ENCODE measurements around the gene C1QA. TPM values are rescaled to one million over a fixed set of nuclear protein-coding genes. Genes with fewer than 3 reads are reported as not detected.

The C1QA gene
- total RNA-seq, 2 donors from 2014 or later: not detected

DNA sequence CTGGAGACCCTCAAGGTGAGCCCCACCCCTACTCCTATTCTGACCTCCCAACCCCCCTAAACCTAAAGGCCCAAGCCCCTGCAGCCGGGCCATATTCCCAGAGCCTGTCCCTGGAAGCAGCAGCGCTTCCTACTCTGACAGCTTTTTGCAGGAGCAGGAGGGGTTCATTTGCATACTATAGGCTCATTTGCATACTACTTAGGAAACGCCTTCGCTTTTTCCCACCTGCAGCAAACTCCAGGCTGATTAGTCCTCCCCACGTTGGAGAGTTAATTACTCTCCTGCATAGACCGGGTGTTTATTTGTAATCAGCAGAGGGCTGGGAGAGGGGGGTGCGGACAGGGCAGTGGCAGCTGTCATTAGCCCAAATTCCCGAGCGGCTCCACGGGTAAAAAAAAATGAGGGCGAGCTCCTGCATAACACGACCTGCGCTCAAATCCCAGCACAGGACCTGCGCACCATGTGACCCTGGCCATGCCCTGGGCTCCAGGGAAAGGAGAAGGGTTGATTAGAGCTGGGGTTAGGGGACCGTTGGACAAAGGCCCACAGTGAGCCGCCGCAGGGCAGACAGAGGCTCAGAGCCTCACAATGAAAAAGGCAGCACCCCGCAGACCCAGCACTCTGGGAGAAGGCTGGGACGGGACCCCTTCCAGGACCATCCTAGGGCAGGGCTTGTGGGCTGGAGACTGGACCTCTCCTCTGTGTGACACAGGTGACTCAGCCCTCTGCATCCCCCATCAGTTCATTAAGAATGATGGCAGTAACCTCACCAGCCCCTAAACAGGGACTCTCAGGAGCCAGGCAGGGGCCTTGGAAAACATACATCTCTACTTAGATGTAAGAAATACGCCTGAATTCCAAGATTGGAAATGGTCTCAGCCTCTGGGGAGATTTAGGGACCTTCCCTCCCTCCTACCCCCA, 9.9 kb upstream of the C1QA start:
- Histone ChIP-seq H3K9me3 (ENCODE audit: control insufficient read depth, low read length) (no peaks in the 10 kb centered on the region), H3K4me3 (ENCODE audit: low read length) (no peak overlapping the region), H3K9ac (ENCODE audit: extremely low read depth, low read length, poor library complexity, severe bottlenecking) (no peak overlapping the region), H3K27me3 (ENCODE audit: control insufficient read depth, insufficient read depth, low read length, poor library complexity, severe bottlenecking) (no peaks in the 10 kb centered on the region), H3K4me1 (ENCODE audit: control insufficient read depth, insufficient read depth, low read length) (peaks cover 4% of the 10 kb centered on the region), H3K36me3 (ENCODE audit: control insufficient read depth, insufficient read depth, low read length) (no peaks in the 10 kb centered on the region), H3K27ac (ENCODE audit: low read depth, low read length) (no peak overlapping the region)
- 32 to 33% methylated on average over 14 to 20 of the region's 20 CpGs for WGBS, 2 experiments (ENCODE audit: insufficient coverage in 1 of 2, insufficient read length in 1 of 2)
- Mint-ChIP-seq H3K4me3 (no peak overlapping the region), H3K27ac (no peak overlapping the region), H3K9me3 (no peaks in the 10 kb centered on the region), H3K36me3 (ENCODE audit: low read depth) (no peaks in the 10 kb centered on the region), H3K27me3 (ENCODE audit: insufficient read depth) (peaks cover 4% of the 10 kb centered on the region), H3K4me1 (peaks cover 29% of the 10 kb centered on the region)
- TF ChIP-seq, protein P1, sequence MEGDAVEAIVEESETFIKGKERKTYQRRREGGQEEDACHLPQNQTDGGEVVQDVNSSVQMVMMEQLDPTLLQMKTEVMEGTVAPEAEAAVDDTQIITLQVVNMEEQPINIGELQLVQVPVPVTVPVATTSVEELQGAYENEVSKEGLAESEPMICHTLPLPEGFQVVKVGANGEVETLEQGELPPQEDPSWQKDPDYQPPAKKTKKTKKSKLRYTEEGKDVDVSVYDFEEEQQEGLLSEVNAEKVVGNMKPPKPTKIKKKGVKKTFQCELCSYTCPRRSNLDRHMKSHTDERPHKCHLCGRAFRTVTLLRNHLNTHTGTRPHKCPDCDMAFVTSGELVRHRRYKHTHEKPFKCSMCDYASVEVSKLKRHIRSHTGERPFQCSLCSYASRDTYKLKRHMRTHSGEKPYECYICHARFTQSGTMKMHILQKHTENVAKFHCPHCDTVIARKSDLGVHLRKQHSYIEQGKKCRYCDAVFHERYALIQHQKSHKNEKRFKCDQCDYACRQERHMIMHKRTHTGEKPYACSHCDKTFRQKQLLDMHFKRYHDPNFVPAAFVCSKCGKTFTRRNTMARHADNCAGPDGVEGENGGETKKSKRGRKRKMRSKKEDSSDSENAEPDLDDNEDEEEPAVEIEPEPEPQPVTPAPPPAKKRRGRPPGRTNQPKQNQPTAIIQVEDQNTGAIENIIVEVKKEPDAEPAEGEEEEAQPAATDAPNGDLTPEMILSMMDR (conservative IDR thresholded peaks at IDR 0.05): no peak
- DNase-seq: peak; percentile 70

DNA sequence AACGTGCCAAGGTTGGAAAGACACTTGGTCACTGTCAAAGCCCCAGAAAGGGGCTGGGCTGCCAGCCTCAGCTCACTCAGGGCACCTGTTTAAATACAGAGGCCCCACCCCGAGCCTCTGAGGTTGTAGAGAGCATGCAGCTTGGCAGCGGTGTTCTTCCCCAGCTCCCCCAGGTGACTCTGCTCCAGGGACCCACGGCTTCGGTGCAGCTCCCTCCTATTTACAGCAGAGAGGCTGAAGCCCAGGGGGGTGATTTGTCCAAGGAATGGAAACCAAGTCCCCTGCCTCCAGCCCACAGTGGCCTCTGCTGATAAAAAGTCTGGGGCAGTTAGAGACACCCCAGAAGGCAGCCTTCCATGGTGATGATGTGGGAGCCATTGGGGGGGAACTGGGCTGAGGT, 9.1 kb upstream of the C1QA start:
- H3K4me3 ChIP-seq (ENCODE audit: low read length): no peak overlapping the region
- H3K9ac ChIP-seq (ENCODE audit: extremely low read depth, low read length, poor library complexity, severe bottlenecking): no peak overlapping the region
- Mint-ChIP-seq H3K27ac (no peak overlapping the region), H3K9me3 (no peaks in the 10 kb centered on the region), H3K36me3 (ENCODE audit: low read depth) (no peaks in the 10 kb centered on the region), H3K27me3 (ENCODE audit: insufficient read depth) (peaks cover 4% of the 10 kb centered on the region), H3K4me3 (no peak overlapping the region), H3K4me1 (peaks cover 32% of the 10 kb centered on the region)
- no peaks in the 10 kb centered on the region for H3K27me3 ChIP-seq (ENCODE audit: control insufficient read depth, insufficient read depth, low read length, poor library complexity, severe bottlenecking)
- TF ChIP-seq, protein P1 (conservative IDR thresholded peaks at IDR 0.05): no peak
- H3K4me1 ChIP-seq (ENCODE audit: control insufficient read depth, insufficient read depth, low read length): peaks cover 4% of the 10 kb centered on the region
- H3K9me3 ChIP-seq (ENCODE audit: control insufficient read depth, low read length): no peaks in the 10 kb centered on the region
- no peaks in the 10 kb centered on the region for H3K36me3 ChIP-seq (ENCODE audit: control insufficient read depth, insufficient read depth, low read length)
- no peak for DNase-seq
- no peak overlapping the region for H3K27ac ChIP-seq (ENCODE audit: low read depth, low read length)
- WGBS, 2 experiments (ENCODE audit: insufficient coverage in 1 of 2, insufficient read length in 1 of 2): 74 to 83% methylated on average over 3 to 5 of the region's 5 CpGs

DNA sequence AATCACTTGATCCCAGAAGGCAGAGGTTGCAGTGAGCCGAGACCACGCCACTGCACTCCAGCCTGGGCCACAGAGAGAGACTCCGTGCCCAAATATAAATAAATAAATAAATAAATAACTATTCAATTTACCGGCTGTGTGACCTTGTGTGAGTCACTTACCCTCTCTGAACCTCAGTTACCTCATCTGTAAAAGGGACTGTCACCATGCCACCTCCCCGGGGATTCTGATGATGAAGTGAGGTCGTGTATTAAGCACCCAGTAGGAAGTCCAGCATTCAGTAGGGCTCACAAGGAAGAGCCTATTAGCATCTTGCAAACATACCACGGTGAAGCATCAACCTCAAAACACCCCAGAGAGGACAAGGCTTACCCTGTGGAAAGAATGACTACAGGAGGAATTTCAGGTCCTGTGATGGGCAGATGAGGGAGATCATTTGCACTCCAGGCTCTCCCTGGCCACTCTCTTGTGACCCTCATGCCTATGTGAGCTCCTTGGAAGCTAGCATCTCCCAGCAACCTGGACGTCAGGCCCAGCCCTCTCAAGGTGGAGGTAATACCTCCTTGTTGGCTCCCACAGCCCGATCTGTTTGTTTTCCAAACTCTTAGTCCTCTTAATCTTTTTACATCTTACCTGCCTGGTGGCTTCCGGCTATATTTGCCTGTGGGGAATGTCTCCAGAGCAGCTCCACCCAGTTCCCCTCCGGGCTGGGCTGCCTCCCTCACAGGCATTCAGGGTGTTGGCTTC, 7.6 kb upstream of the C1QA start:
- Histone ChIP-seq H3K4me3 (ENCODE audit: low read length) (no peak overlapping the region), H3K27ac (ENCODE audit: low read depth, low read length) (no peak overlapping the region), H3K9ac (ENCODE audit: extremely low read depth, low read length, poor library complexity, severe bottlenecking) (no peak overlapping the region), H3K9me3 (ENCODE audit: control insufficient read depth, low read length) (no peaks in the 10 kb centered on the region), H3K4me1 (ENCODE audit: control insufficient read depth, insufficient read depth, low read length) (peaks cover 4% of the 10 kb centered on the region), H3K27me3 (ENCODE audit: control insufficient read depth, insufficient read depth, low read length, poor library complexity, severe bottlenecking) (no peaks in the 10 kb centered on the region), H3K36me3 (ENCODE audit: control insufficient read depth, insufficient read depth, low read length) (no peaks in the 10 kb centered on the region)
- peak; percentile 68 for DNase-seq
- H3K36me3 Mint-ChIP-seq (ENCODE audit: low read depth): no peaks in the 10 kb centered on the region
- peaks cover 32% of the 10 kb centered on the region for H3K4me1 Mint-ChIP-seq
- peak overlapping the region; percentile 6 for H3K27ac Mint-ChIP-seq
- TF ChIP-seq, protein P1 (conservative IDR thresholded peaks at IDR 0.05): no peak
- no peaks in the 10 kb centered on the region for H3K9me3 Mint-ChIP-seq
- no peak overlapping the region for H3K4me3 Mint-ChIP-seq
- WGBS, 2 experiments (ENCODE audit: insufficient coverage in 1 of 2, insufficient read length in 1 of 2): 28 to 59% methylated on average over 2 to 11 of the region's 11 CpGs
- H3K27me3 Mint-ChIP-seq (ENCODE audit: insufficient read depth): peaks cover 4% of the 10 kb centered on the region
